DMS 273 (cell line): ENCODE data around the gene NOXO1.
A peak's percentile ranks its signal among the peaks of the same experiment; 100 is the strongest.
"Not testable (repeated sequence)": the region's sequence is repeated elsewhere in the genome, so short reads cannot be mapped to it uniquely, and the experiment has no call there.

Source experiments
- DNase-seq: peaks from one replicate; lab custom pipeline; 2025; ENCODE audit not compliant: unreplicated experiment; lab: John Stamatoyannopoulos, UW

NOXO1 gene

GRCh38 chr16:1942810-1943726 lies 38.2 kb downstream of the NOXO1 start, which contains the start of gene MSRB1:
MSRB1 (minus strand) TSS chr16:1943199; CDS start chr16:1943156, 43 bp downstream.
- peak; percentile 100 for DNase-seq

- DNase-seq: no peak
Observed at GRCh38 chr16:1942047-1942809, 39.0 kb downstream of the NOXO1 start.

- DNase-seq: no peak
Observed at GRCh38 chr16:1941162-1942046, 39.9 kb downstream of the NOXO1 start.

- DNase-seq: no peak
Observed at GRCh38 chr16:1940273-1941161, 40.8 kb downstream of the NOXO1 start.

DNA sequence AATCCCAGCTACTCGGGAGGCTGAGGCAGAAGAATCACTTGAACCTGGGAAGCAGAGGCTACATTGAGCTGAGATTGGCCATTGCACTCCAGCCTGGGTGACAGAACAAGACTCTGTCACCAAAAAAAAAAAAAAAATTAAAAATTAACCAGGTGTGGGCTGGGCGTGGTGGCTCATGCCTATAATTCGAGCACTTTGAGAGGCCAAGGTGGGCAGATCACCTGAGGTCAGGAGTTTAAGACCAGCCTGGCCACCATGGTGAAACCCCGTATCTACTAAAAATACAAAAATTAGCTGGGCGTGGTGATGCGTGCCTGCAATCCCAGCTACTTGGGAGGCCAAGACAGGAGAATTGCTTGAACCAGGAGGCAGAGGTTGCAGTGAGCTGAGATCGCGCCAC lies 41.4 kb downstream of the NOXO1 start:
- not testable (repeated sequence) for DNase-seq

GRCh38 chr16:1938910-1939309 lies 42.4 kb downstream of the NOXO1 start:
- no peak for DNase-seq

- DNase-seq: no peak
Observed at GRCh38 chr16:1938316-1938715, 43.0 kb downstream of the NOXO1 start.

GRCh38 chr16:1936945-1937479 lies 44.3 kb downstream of the NOXO1 start:
- no peak for DNase-seq

GRCh38 chr16:1933097-1933661 lies 48.1 kb downstream of the NOXO1 start:
- no peak for DNase-seq

GRCh38 chr16:1932050-1933028 lies 48.9 kb downstream of the NOXO1 start:
- DNase-seq: peak; percentile 80

GRCh38 chr16:1930338-1930720 lies 50.9 kb downstream of the NOXO1 start:
- DNase-seq: no peak

GRCh38 chr16:1929578-1930337 lies 51.5 kb downstream of the NOXO1 start:
- peak; percentile 95 for DNase-seq

GRCh38 chr16:1929105-1929504 lies 52.2 kb downstream of the NOXO1 start:
- peak; percentile 56 for DNase-seq
